Measurements from ENCODE around the gene ACVR1. TPM values are rescaled to one million over a fixed set of nuclear protein-coding genes. Genes with fewer than 3 reads are reported as not detected.
A peak's percentile ranks its signal among the peaks of the same experiment; 100 is the strongest.

The ACVR1 gene
- total RNA-seq, 2 donors from 2014 or later, result 34.5 to 36.8 TPM

- DNase-seq (ENCODE audit: low spot score), result no peak
- Histone ChIP-seq H3K9me3 (no peaks in the 10 kb centered on the region), H3K27me3 (no peaks in the 10 kb centered on the region), H3K27ac (no peak overlapping the region), H3K36me3 (no peaks in the 10 kb centered on the region), H3K4me1 (peaks cover 0 to 25% of the 10 kb centered on the region in 2 donors), H3K4me3 (no peak overlapping the region)
- no peak for TF ChIP-seq CTCF (IDR thresholded peaks at IDR 0.05)
Observed at GRCh38 chr2:157877761-157878400, 1.8 kb upstream of the ACVR1 start.

GRCh38 chr2:157876786-157877138, 632 bp upstream of the ACVR1 start:
- DNase-seq (ENCODE audit: low spot score), result no peak
- TF ChIP-seq CTCF (IDR thresholded peaks at IDR 0.05), result no peak
- Histone ChIP-seq H3K9me3 (no peaks in the 10 kb centered on the region), H3K27ac (peak overlapping the region; percentile 93 to 96), H3K4me3 (peak overlapping the region; percentile 78 to 85), H3K4me1 (peaks cover 0 to 36% of the 10 kb centered on the region in 2 donors), H3K27me3 (no peaks in the 10 kb centered on the region), H3K36me3 (no peaks in the 10 kb centered on the region)

GRCh38 chr2:157875641-157876065, 477 bp downstream of the ACVR1 start:
- no peaks in the 10 kb centered on the region for H3K27me3 ChIP-seq
- peak overlapping the region; percentile 78 to 85 for H3K4me3 ChIP-seq
- H3K36me3 ChIP-seq, result no peaks in the 10 kb centered on the region
- TF ChIP-seq CTCF (IDR thresholded peaks at IDR 0.05), result no peak
- no peak for DNase-seq (ENCODE audit: low spot score)
- H3K27ac ChIP-seq, result peak overlapping the region; percentile 93 to 96
- H3K9me3 ChIP-seq, result no peaks in the 10 kb centered on the region
- H3K4me1 ChIP-seq, result peaks cover 0 to 46% of the 10 kb centered on the region in 2 donors

- peak; percentile 61 for DNase-seq (ENCODE audit: low spot score)
- H3K9me3 ChIP-seq, result no peaks in the 10 kb centered on the region
- peak overlapping the region; percentile 78 to 85 for H3K4me3 ChIP-seq
- peaks cover 0 to 47% of the 10 kb centered on the region in 2 donors for H3K4me1 ChIP-seq
- H3K36me3 ChIP-seq, result no peaks in the 10 kb centered on the region
- peak overlapping the region; percentile 93 to 96 for H3K27ac ChIP-seq
- TF ChIP-seq CTCF (IDR thresholded peaks at IDR 0.05), result no peak
- no peaks in the 10 kb centered on the region for H3K27me3 ChIP-seq
Observed at GRCh38 chr2:157874997-157875640, 1.0 kb downstream of the ACVR1 start.

- no peak for TF ChIP-seq CTCF (IDR thresholded peaks at IDR 0.05)
- Histone ChIP-seq H3K9me3 (no peaks in the 10 kb centered on the region), H3K36me3 (no peaks in the 10 kb centered on the region), H3K27ac (peak overlapping the region; percentile 93 to 96), H3K27me3 (no peaks in the 10 kb centered on the region), H3K4me3 (peak overlapping the region; percentile 78 to 85), H3K4me1 (peaks cover 0 to 51% of the 10 kb centered on the region in 2 donors)
- no peak for DNase-seq (ENCODE audit: low spot score)
Observed at GRCh38 chr2:157874348-157874747, 1.8 kb downstream of the ACVR1 start.
